Measurements from ENCODE around the gene ZNG1F.
"Not testable (repeated sequence)": the region's sequence is repeated elsewhere in the genome, so short reads cannot be mapped to it uniquely, and the experiment has no call there.

Gene ZNG1F

GRCh38 chr9:41120696-41121095 lies 68.4 kb downstream of the ZNG1F start:
- not testable (repeated sequence) for DNase-seq

DNA sequence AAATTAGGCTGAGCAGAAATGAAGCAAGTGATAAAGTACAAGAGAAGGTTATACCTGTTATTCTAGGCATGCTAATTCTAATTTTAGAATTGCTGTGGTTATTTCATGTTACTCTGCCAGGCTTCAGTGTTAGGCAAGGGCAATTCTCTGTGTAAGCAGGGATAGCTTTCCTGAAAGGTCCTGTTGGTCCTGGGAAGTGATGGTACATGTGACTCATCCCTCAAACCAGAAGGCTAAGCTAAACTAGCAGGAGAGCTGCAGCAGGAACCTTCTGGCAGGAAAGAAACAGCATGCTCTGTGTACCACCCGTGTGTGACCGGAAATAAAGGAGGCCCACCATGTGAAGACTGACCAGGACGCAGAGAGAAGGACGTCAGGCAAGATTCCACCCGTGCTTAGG lies 69.4 kb downstream of the ZNG1F start:
- not testable (repeated sequence) for DNase-seq

GRCh38 chr9:41119311-41119710 lies 69.8 kb downstream of the ZNG1F start:
- DNase-seq, result not testable (repeated sequence)

DNA sequence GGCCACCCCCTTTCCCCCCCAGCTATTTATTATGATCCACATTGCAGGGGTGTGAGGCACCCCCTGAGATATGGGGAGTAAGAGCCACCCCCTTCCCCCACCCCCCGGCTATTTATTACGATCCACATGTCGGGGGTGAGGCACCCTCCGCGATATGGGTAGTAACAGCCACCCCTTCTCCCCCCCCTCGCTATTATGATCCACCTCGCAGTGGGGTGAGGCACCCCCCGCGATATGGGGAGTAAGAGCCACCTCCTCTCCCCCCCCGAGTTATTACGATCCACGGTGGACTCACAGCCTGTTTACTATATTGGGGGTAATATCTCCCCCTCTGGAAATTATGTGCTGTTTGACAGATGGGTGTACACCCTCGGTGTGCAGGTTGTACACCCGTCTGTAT lies 75.8 kb downstream of the ZNG1F start:
- not testable (repeated sequence) for DNase-seq

DNA sequence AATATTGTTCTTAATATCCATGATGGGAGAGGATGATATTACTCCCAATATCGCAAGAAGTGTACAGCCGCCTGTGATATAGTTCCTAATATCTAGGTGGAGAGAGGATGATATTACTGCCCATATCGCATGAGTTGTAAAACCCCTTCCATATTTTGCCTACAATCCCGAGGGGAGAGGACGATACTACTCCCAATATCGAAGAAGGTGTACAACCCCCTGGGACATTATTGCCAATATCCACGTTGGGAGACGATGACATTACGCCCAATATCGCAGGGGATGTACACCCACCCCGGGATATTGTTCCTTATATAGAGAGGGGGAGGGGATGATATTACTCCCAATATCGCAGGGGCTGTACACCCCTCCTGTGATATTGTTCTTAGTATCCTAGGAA lies 77.7 kb downstream of the ZNG1F start:
- DNase-seq, result not testable (repeated sequence)

DNA sequence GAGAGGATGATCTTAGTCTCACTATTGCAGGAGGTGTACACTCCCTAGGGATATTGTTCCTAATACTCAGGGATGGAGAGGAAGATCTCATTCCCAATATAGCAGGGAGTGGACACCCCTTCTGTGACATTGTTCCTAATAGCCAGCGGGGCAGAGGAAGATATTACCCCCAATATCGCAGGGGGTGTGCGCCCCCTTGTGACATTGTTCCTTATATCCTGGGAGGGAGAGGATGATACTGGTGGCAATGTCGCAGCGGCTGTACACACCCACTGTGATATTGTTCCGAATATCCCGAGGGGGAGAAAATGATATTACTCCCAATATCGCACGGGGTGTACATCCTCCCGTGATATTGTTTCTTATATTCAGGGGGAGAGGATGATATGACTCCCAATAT lies 78.2 kb downstream of the ZNG1F start:
- DNase-seq, result not testable (repeated sequence)

DNA sequence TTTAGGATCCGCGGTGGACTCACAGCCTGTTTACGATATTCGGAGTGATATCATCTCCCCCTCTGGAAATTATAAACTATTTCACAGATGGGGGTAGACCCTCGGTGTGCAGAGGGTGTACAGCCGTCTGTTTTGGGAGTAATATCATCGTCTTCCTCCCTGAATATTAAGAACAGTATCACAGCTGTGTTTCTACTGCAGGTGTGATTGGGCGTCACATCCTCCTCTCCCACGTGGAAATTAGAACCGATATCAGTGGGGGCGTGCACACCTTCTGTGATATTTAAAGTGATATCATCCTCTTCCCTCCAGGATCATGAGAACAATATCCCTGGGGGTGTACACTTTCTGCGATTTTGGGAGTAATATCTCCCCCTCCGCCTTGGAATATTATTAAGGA lies 79.9 kb downstream of the ZNG1F start:
- not testable (repeated sequence) for DNase-seq

DNA sequence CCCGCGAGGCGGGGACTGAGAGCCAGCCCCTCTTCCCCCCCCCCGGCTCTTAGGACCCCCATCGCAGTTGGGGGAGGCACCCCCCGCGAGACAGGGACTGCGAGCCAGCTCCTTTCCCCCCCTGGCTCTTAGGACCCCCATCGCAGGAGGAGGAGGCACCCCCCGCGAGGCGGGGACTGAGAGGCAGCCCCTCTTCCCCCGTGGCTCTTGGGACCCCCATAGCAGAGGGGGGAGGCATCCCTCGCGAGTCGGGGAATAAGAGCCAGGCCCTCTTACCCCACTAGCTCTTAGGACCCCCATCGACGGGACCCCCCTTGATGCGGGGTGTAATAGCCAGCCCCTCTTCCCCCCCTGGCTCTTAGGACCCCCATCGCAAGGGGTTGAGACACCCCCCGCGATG lies 80.3 kb downstream of the ZNG1F start:
- not testable (repeated sequence) for DNase-seq

DNA sequence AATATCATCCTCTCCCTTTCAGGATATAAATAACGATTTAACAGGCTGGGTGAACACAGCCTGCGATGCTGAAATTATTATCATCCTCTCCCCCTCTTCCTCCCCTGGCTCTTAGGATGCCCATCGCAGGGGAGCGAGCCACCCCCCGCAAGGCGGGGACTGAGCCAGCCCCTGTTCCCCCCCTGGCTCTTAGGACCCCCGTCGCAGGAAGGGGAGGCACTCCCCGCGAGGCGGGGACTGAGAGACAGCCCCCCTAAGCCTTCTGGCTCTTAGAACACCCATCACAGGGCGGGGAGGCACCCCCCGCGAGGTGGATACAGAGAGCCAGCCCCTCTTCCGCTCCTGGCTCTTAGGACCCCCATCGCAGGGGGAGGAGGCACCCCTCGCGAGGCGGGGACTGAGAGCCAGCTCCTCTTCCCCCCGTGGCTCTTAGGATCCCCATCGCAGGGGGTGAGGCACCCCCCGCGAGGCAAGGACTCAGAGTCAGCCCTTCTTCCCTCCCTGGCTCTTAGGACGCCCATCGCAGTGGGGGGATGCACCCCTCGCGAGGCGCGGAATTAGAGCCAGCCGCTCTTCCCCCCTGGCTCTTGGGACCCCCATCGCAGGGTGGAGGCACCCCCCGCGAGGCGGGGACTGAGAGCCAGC lies 82.5 kb downstream of the ZNG1F start:
- not testable (repeated sequence) for DNase-seq

- DNase-seq, result not testable (repeated sequence)
These were observed 83.4 kb downstream of the ZNG1F start for GRCh38 chr9:41105557-41106253.

DNA sequence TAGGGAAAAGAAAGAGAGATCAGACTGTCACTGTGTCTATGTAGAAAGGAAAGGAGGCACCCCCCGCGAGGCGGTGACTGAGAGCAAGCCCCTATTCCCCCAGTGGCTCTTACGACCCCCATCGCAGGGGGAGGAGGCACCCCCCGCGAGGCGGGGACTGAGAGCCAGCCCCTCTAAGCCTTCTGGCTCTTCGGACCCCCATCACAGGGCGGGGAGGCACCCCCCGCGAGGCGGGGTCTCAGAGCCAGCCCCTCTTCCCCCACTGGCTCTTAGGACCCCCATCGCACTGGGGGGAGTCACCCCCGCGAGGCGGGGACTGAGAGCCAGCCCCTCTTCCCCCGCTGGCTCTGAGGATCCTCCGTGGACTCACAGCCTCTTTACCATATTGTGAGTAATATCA lies 84.6 kb downstream of the ZNG1F start:
- not testable (repeated sequence) for DNase-seq

DNA sequence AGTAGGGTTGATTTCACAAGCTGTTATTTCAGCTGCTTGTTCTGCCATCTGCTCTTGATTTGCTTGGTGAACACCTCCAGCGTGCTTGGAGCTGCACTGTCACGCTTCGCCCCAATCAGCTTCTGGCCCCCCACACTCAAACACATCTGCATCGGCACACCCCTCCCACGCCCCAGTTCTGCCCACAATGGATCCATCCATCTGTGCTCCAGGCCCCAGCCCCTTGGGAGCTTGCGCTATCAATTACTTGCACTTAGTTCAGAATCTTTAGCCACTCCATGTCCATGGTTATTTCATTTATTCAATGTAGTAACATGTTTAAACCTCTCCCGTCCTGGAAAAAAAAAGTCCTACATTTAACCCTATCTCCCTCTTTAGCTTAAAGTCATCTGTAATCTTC lies 88.6 kb downstream of the ZNG1F start:
- DNase-seq, result not testable (repeated sequence)

GRCh38 chr9:41098759-41099158 lies 90.4 kb downstream of the ZNG1F start:
- not testable (repeated sequence) for DNase-seq

DNA sequence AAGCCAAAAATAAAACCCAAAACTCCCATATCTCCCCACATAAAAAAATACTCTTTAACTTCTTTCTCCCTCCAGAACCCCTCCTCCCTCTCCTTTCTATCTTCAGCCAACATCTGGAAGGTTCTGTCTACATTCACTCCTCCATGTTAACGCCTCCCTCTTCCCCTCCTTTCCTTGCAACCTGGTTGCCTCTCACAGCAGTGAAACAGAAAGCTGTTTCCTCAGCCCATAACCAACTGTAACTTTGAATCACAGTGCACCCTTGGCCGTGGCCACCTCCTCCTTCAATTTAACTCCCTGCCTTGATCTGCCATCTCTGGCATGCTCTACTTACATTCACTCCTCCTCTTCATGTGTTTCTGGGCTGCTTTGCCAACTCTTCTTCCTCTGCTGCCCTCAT lies 94.1 kb downstream of the ZNG1F start:
- DNase-seq, result not testable (repeated sequence)

GRCh38 chr9:41094010-41094773 lies 94.9 kb downstream of the ZNG1F start:
- not testable (repeated sequence) for DNase-seq

DNA sequence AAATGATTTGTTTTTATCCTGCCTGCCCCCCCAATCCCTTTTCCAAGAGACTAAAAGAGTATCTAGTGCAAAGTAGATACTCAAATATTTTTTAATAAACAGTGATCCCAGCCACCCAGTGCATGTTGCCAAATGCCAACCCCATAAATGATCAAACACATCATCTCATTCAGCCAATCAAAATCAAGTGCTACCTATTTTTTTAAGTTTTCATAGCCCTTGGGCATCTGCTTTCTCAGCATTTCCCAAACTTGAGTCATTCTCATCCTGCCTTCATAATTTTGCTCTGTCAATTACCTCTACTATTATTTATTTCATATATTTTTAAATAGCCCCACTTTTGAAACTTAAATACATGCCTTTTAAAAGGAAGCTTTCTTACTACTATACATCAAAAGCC lies 98.2 kb downstream of the ZNG1F start:
- DNase-seq, result not testable (repeated sequence)

DNA sequence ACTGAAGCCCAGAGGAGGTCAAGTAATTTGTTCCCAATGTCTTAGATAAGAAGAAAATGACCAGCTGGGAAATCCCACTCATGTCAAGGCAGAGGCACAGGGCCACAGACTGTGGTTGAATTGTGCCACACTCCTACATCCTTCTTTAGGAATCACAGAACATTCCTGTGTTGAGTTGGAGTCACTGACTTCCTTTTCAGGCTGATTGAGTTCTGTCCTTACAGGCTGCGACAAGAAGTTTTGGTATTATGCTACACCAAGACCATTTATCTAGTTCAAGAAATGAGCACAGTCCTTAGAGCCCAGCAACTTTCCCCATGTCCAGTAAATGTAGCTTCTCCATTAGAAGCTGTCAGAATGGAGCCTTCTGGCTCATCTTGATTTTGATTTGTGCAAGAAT lies 98.7 kb downstream of the ZNG1F start:
- not testable (repeated sequence) for DNase-seq

DNA sequence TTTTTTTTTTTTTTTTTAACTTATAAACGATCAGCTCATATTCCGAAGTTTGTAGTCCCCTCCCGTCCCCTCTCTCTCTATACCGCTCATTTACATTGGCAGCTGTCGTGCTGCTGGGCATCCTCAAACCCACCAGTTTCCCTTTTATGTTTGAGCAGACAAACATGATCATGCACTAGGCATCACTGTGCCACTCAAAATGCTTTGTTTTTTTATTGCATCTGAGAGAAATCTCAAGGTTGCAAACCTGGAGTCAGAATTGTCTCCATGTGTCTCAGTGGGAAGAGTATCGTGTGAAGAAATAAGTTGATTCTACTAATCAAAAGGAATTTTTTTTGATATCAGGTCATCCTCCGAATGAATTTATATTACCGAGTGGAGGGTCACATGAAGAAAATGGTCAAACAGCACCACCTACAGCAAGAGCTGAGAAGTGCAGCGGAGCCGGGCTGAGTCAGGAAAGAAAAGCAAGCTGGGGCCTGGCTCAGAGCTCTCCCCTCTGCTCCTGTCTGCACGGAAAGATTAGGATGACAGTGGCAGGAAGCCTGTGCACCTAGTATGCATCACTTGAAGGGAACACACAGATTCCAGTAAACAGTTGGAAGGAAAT lies 100.6 kb downstream of the ZNG1F start:
- DNase-seq, result not testable (repeated sequence)

DNA sequence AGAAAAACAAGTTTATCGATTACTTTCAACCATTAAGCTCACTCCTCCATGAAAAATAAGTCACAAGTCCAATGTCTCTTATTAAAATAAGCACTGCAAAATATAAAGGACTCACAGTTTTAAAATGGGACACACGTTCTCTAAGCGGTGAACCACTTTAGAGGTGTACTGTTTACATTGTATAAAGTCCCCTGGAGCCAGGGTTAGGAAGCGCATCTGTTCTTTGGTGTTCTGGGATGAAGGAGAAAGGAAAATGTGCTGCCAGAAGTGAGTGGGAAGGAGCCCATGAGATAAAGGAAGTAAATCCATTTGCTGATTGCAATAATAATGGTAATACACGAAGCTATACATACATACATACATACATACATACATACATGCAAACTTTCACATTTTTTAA lies 101.2 kb downstream of the ZNG1F start:
- DNase-seq, result not testable (repeated sequence)

- DNase-seq, result not testable (repeated sequence)
These were observed 101.8 kb downstream of the ZNG1F start for GRCh38 chr9:41087157-41087780.

DNA sequence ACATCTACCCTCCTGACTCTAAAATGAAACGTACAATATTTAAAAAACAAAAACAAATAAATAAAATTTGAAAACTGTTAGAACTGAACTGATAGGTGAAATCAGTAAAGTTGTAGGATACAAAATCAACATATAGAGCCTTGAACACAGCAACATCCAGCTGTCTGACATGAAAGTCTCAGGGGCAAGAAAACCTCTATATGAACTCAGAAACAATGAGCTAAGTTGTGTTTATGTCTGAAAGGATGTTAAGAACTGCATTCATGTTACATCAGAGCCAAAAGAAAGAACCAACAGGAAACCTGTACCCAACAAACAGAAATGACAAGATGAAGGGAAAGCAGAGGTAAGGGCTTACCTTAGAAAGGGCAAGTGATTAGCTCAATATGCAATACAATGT lies 102.4 kb downstream of the ZNG1F start:
- not testable (repeated sequence) for DNase-seq

DNA sequence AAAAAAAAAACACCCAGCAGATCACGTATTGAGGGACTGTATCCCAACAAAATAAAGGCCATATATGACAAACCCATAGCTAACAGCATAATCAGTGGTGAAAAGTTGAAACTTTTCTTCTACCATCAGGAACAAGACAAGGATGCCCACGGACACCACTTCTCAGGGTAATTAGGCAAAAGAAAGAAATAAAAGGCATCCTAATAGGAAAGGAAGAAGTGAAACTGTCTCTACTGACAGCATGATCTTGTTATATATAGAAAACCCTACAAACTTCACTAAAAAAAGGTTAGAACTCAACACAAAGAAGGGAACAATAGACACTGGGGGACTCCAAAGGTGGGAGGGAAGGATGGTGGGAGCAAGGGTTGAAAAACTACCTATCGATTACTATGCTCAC lies 102.9 kb downstream of the ZNG1F start:
- DNase-seq, result not testable (repeated sequence)

- DNase-seq, result not testable (repeated sequence)
These were observed 106.8 kb downstream of the ZNG1F start for GRCh38 chr9:41082358-41082757.

Measured in CD4-positive, alpha-beta T cell treated with Interleukin-4 for 1 hour (primary cell).